Endodermal cell (in vitro differentiated cells): Measurements from ENCODE around the gene RELT. TPM values are rescaled to one million over a fixed set of nuclear protein-coding genes. Genes with fewer than 3 reads are reported as not detected.

Experiments
- DNase-seq: peaks from one replicate; pipeline ENCODE4 v3.0.0-alpha.2; 2017
- H3K27ac ChIP-seq: 2 replicates; pipeline ENCODE4 v1.5.1; 2013; ENCODE audit warnings: mild to moderate bottlenecking, low read depth, low read length, moderate library complexity
- H3K27me3 ChIP-seq: 2 replicates; pipeline ENCODE4 v1.6.1; 2013; ENCODE audit warnings: mild to moderate bottlenecking, low read length, moderate library complexity; ENCODE audit not compliant: insufficient read depth, control insufficient read depth, poor library complexity, severe bottlenecking
- H3K36me3 ChIP-seq: 2 replicates; pipeline ENCODE4 v1.7.0; 2013; ENCODE audit warnings: mild to moderate bottlenecking, low read length, moderate library complexity; ENCODE audit not compliant: control insufficient read depth, insufficient read depth
- H3K4me1 ChIP-seq: one replicate; pipeline ENCODE4 v1.7.0; 2013; ENCODE audit warnings: low read length; ENCODE audit not compliant: control insufficient read depth, insufficient read depth
- H3K4me3 ChIP-seq: 2 replicates; pipeline ENCODE4 v1.5.1; 2013; ENCODE audit warnings: mild to moderate bottlenecking, low read length, moderate library complexity
- H3K9ac ChIP-seq: 2 replicates; pipeline ENCODE4 v1.6.1; 2013; ENCODE audit warnings: mild to moderate bottlenecking, low read length, moderate library complexity; ENCODE audit not compliant: poor library complexity, severe bottlenecking; ENCODE audit errors: extremely low read depth
- H3K9me3 ChIP-seq: 2 replicates; pipeline ENCODE4 v1.6.1; 2013; ENCODE audit warnings: mild to moderate bottlenecking, low read length, moderate library complexity; ENCODE audit not compliant: control insufficient read depth
- H3K27ac Mint-ChIP-seq: 2 replicates; pipeline ENCODE4 v1.8.0; 2020; ENCODE audit warnings: mixed read lengths
- H3K27me3 Mint-ChIP-seq: 2 replicates; pipeline ENCODE4 v1.8.0; 2021; ENCODE audit warnings: mild to moderate bottlenecking, mixed read lengths; ENCODE audit not compliant: insufficient read depth
- H3K36me3 Mint-ChIP-seq: 2 replicates; pipeline ENCODE4 v1.8.0; 2020; ENCODE audit warnings: low read depth, mixed read lengths
- H3K4me1 Mint-ChIP-seq: 2 replicates; pipeline ENCODE4 v1.8.0; 2020; ENCODE audit warnings: mixed read lengths
- H3K4me3 Mint-ChIP-seq: 2 replicates; pipeline ENCODE4 v1.8.0; 2020; ENCODE audit warnings: mild to moderate bottlenecking, moderate library complexity, mixed read lengths
- H3K9me3 Mint-ChIP-seq: 2 replicates; pipeline ENCODE4 v1.8.0; 2020; ENCODE audit warnings: mild to moderate bottlenecking, mixed read lengths
- CTCF ChIP-seq: fragments of 200-600 bp; sonication (generic); conservative IDR thresholded peaks from 2 replicates; pipeline ENCODE4 v1.5.0; 2021; ENCODE audit warnings: antibody characterized with exemption, mild to moderate bottlenecking
- WGBS, 2 experiments: methylation state at CpG; one replicate each; pipeline versions ENCODE4 v1.1.5 to v1.1.7; 2013; ENCODE audit warnings: missing lambda C conversion rate in 2 of 2, mixed read lengths in 1 of 2; ENCODE audit not compliant: insufficient coverage in 1 of 2, insufficient read length in 1 of 2; 5-methylcytosine and 5-hydroxymethylcytosine counted together
- total RNA-seq, 2 donors: library from RNA; stranded (reverse); fragmentation: NEBNext Ultra II Directional in 1 of 2; extraction: Animal tissue kit (Norgen Biotek cat#: 25700) in 1 of 2; gene quantifications; 2 replicates in 1 of 2; 3 replicates in 1 of 2; pipeline ENCODE4 v1.2.1, GENCODE V29; 2021

Gene RELT
- total RNA-seq, 2 donors from 2014 or later: 6.9 to 8.9 TPM

GRCh38 chr11:73401217-73401923, 25.2 kb downstream of the RELT start:
- DNase-seq: peak; percentile 32
- H3K4me1 Mint-ChIP-seq: peaks cover 5% of the 10 kb centered on the region
- Histone ChIP-seq H3K36me3 (peaks cover 5% of the 10 kb centered on the region), H3K27ac (peak overlapping the region; percentile 37), H3K9ac (no peak overlapping the region), H3K9me3 (no peaks in the 10 kb centered on the region), H3K4me3 (no peak overlapping the region), H3K27me3 (no peaks in the 10 kb centered on the region), H3K4me1 (peaks cover 10% of the 10 kb centered on the region)
- H3K36me3 Mint-ChIP-seq: no peaks in the 10 kb centered on the region
- H3K27ac Mint-ChIP-seq: no peak overlapping the region
- 86 to 92% methylated on average over 1 to 3 of the region's 3 CpGs for WGBS, 2 experiments
- H3K27me3 Mint-ChIP-seq: no peaks in the 10 kb centered on the region
- no peak for TF ChIP-seq CTCF
- H3K9me3 Mint-ChIP-seq: no peaks in the 10 kb centered on the region
- H3K4me3 Mint-ChIP-seq: no peak overlapping the region

GRCh38 chr11:73401924-73402833, 26.0 kb downstream of the RELT start:
- Histone ChIP-seq H3K9ac (no peak overlapping the region), H3K9me3 (no peaks in the 10 kb centered on the region), H3K27me3 (no peaks in the 10 kb centered on the region), H3K36me3 (peaks cover 5% of the 10 kb centered on the region), H3K4me1 (peaks cover 10% of the 10 kb centered on the region), H3K27ac (peak overlapping the region; percentile 37), H3K4me3 (no peak overlapping the region)
- DNase-seq: peak; percentile 46
- H3K36me3 Mint-ChIP-seq: peaks cover 1% of the 10 kb centered on the region
- H3K27me3 Mint-ChIP-seq: no peaks in the 10 kb centered on the region
- no peak for TF ChIP-seq CTCF
- H3K4me3 Mint-ChIP-seq: no peak overlapping the region
- no peaks in the 10 kb centered on the region for H3K9me3 Mint-ChIP-seq
- 91 to 93% methylated on average over 12 to 15 of the region's 15 CpGs for WGBS, 2 experiments
- H3K4me1 Mint-ChIP-seq: peaks cover 5% of the 10 kb centered on the region
- H3K27ac Mint-ChIP-seq: no peak overlapping the region

GRCh38 chr11:73402834-73403185, 26.6 kb downstream of the RELT start:
- peaks cover 5% of the 10 kb centered on the region for H3K4me1 Mint-ChIP-seq
- Histone ChIP-seq H3K4me1 (peaks cover 10% of the 10 kb centered on the region), H3K27me3 (no peaks in the 10 kb centered on the region), H3K9ac (no peak overlapping the region), H3K27ac (no peak overlapping the region), H3K36me3 (peaks cover 5% of the 10 kb centered on the region), H3K9me3 (no peaks in the 10 kb centered on the region), H3K4me3 (no peak overlapping the region)
- H3K9me3 Mint-ChIP-seq: no peaks in the 10 kb centered on the region
- H3K27ac Mint-ChIP-seq: no peak overlapping the region
- no peak overlapping the region for H3K4me3 Mint-ChIP-seq
- H3K36me3 Mint-ChIP-seq: peaks cover 5% of the 10 kb centered on the region
- 80% methylated on average over 1 of the region's 1 CpG; no CpG with 5 or more reads in 1 of the 2 experiments for WGBS, 2 experiments
- peak; percentile 60 for DNase-seq
- peak; percentile 34 for TF ChIP-seq CTCF
- H3K27me3 Mint-ChIP-seq: no peaks in the 10 kb centered on the region
